Neuronal stem cell (in vitro differentiated cells): Measurements from ENCODE around the gene TBXAS1.

Source experiments
- DNase-seq: peaks from one replicate; pipeline ENCODE4 v3.0.0-alpha.2; 2013; ENCODE audit warnings: low spot score
- H2AFZ ChIP-seq: one replicate; pipeline ENCODE4 v1.6.1; 2013; ENCODE audit warnings: mild to moderate bottlenecking, low read length, inconsistent platforms
- H2AK5ac ChIP-seq: 2 replicates; pipeline ENCODE4 v1.6.1; 2013; ENCODE audit warnings: low read depth, mild to moderate bottlenecking, inconsistent platforms, low read length, moderate library complexity, mixed read lengths
- H2BK120ac ChIP-seq: 2 replicates; pipeline ENCODE4 v1.6.1; 2013; ENCODE audit warnings: low read depth, mild to moderate bottlenecking, inconsistent platforms, low read length, moderate library complexity, mixed read lengths
- H2BK12ac ChIP-seq: one replicate; pipeline ENCODE4 v1.6.1; 2013; ENCODE audit warnings: low read length, inconsistent platforms
- H2BK15ac ChIP-seq: 2 replicates; pipeline ENCODE4 v1.6.1; 2013; ENCODE audit warnings: mild to moderate bottlenecking, low read length, inconsistent platforms, mixed read lengths
- H2BK5ac ChIP-seq: one replicate; pipeline ENCODE4 v1.6.1; 2013; ENCODE audit warnings: inconsistent platforms, mild to moderate bottlenecking, low read length, moderate library complexity
- H3K14ac ChIP-seq: one replicate; pipeline ENCODE4 v1.6.1; 2013; ENCODE audit warnings: low read length, inconsistent platforms
- H3K18ac ChIP-seq: 2 replicates; pipeline ENCODE4 v1.6.1; 2013; ENCODE audit warnings: low read length, inconsistent platforms
- H3K23ac ChIP-seq: 2 replicates; pipeline ENCODE4 v1.6.1; 2013; ENCODE audit warnings: low read depth, mild to moderate bottlenecking, mixed read lengths, low read length, inconsistent platforms; ENCODE audit not compliant: poor library complexity
- H3K27ac ChIP-seq: replicated peaks from 3 replicates; pipeline ENCODE4 v1.5.1; 2013; ENCODE audit warnings: low read length, inconsistent platforms
- H3K27me3 ChIP-seq, 3 experiments: 2 replicates each; pipeline ENCODE4 v1.6.1; 2013; ENCODE audit warnings: low read length in 3 of 3, mild to moderate bottlenecking in 2 of 3, inconsistent platforms in 1 of 3, low read depth in 1 of 3, mixed read lengths in 1 of 3, moderate library complexity in 1 of 3; ENCODE audit not compliant: control insufficient read depth in 3 of 3, insufficient read depth in 3 of 3
- H3K36me3 ChIP-seq, 2 donors: replicated peaks in 1 of 2; 2 replicates each; pipeline ENCODE4 v1.6.1; 2013; ENCODE audit warnings: low read length in 2 of 2; ENCODE audit not compliant: control insufficient read depth in 2 of 2, insufficient read depth in 2 of 2
- H3K4ac ChIP-seq: 2 replicates; pipeline ENCODE4 v1.6.1; 2013; ENCODE audit warnings: inconsistent platforms, mild to moderate bottlenecking, low read length, moderate library complexity
- H3K4me1 ChIP-seq, 2 donors: 1 replicate in 1 of 2; 2 replicates in 1 of 2; pipeline ENCODE4 v1.6.1; 2013; ENCODE audit warnings: low read length in 2 of 2, low read depth in 1 of 2; ENCODE audit not compliant: control insufficient read depth in 2 of 2, insufficient read depth in 1 of 2
- H3K4me2 ChIP-seq: one replicate; pipeline ENCODE4 v1.6.1; 2013; ENCODE audit warnings: mild to moderate bottlenecking, low read length, inconsistent platforms; ENCODE audit not compliant: insufficient read depth, poor library complexity, severe bottlenecking
- H3K4me3 ChIP-seq, 2 donors: 2 replicates each; pipeline ENCODE4 v1.5.1; 2013; ENCODE audit warnings: low read length in 2 of 2, mild to moderate bottlenecking in 2 of 2, inconsistent platforms in 1 of 2, moderate library complexity in 1 of 2
- H3K79me1 ChIP-seq: one replicate; pipeline ENCODE4 v1.6.1; 2013; ENCODE audit warnings: low read depth, mild to moderate bottlenecking, inconsistent platforms, low read length, moderate library complexity
- H3K9ac ChIP-seq: one replicate; pipeline ENCODE4 v1.6.1; 2013; ENCODE audit warnings: mild to moderate bottlenecking, low read depth, low read length, inconsistent platforms; ENCODE audit not compliant: poor library complexity
- H3K9me3 ChIP-seq, 2 donors: replicated peaks in 1 of 2; 2 replicates each; pipeline versions ENCODE3 to v1.6.1; 2013; ENCODE audit warnings: low read length in 2 of 2, mild to moderate bottlenecking in 2 of 2, inconsistent platforms in 1 of 2, low read depth in 1 of 2, mixed read lengths in 1 of 2, moderate library complexity in 1 of 2; ENCODE audit not compliant: control insufficient read depth in 2 of 2, insufficient read depth in 1 of 2
- H4K8ac ChIP-seq: one replicate; pipeline ENCODE4 v1.6.1; 2013; ENCODE audit warnings: low read depth, mild to moderate bottlenecking, inconsistent platforms, low read length, moderate library complexity
- H4K91ac ChIP-seq: one replicate; pipeline ENCODE4 v1.6.1; 2013; ENCODE audit warnings: low read length, low read depth, mild to moderate bottlenecking, inconsistent platforms; ENCODE audit not compliant: poor library complexity
- WGBS, 2 donors: extraction: QIAGEN DNeasy Blood & Tissue Kit; methylation state at CpG; one replicate each; pipeline ENCODE4 v1.1.7; 2013; ENCODE audit warnings: missing lambda C conversion rate in 2 of 2, mixed read lengths in 1 of 2; ENCODE audit not compliant: insufficient read length in 2 of 2, insufficient replicate concordance in 1 of 2; ENCODE audit errors: extremely low coverage in 2 of 2; 5-methylcytosine and 5-hydroxymethylcytosine counted together

Gene TBXAS1

DNA sequence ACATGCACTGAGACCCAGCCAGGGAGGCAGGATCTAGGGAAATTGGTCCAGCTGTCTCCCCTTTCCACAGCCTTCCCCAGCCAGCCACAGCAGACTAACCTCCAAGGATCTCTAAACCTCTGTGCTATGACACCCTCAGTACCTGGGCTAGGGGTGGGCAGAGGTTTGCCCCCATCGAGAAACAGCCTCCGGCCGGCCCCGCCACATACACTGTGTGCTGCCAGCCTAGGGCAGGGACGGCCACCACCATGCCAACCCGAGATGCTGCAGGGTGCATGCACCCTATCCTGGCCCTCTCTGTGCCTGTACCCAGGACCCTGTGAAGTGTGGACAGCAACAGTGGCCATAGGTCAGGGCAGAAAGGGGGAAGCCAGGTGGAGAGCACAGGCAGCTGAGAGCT lies 175.6 kb downstream of the TBXAS1 start:
- Histone ChIP-seq H2AFZ (no peak overlapping the region), H3K36me3 (no peaks in the 10 kb centered on the region), H3K9ac (no peak overlapping the region), H4K91ac (peak overlapping the region; percentile 50), H3K79me1 (no peaks in the 10 kb centered on the region), H2BK5ac (peak overlapping the region; percentile 49), H3K14ac (no peak overlapping the region), H2BK120ac (no peak overlapping the region), H3K4ac (no peak overlapping the region), H3K4me2 (no peak overlapping the region), H2BK12ac (no peak overlapping the region), H3K27ac (no peak overlapping the region), H2BK15ac (no peak overlapping the region), H3K27me3 (no peaks in the 10 kb centered on the region), H3K4me3 (no peak overlapping the region), H3K18ac (no peak overlapping the region), H3K9me3 (no peaks in the 10 kb centered on the region), H4K8ac (no peak overlapping the region), H3K23ac (no peak overlapping the region), H2AK5ac (peak overlapping the region; percentile 53), H3K4me1 (peaks cover 0 to 2% of the 10 kb centered on the region in 2 donors)
- WGBS, 2 donors, result no CpG with 5 or more reads among the region's 6 CpGs
- DNase-seq, result no peak

DNA sequence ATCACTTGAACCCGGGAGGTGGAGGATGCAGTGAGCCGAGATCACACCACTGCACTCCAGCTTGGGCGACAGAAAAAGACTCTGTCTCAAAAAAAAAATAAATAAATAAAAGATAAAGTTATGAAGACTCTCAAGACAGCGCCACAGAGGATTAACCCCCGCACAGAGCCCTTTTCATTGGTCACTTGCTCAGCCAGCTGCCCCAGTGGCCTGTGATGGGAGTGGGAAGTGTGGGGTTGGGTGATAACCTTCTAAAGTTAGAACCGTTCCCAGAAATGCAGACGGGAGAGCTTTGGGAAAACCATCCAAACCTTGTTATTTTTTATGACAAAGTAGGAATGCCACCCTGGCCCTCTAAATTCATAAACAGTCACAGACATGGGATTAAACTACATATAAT lies 176.3 kb downstream of the TBXAS1 start:
- no peak overlapping the region for H4K91ac ChIP-seq
- WGBS, 2 donors, result no CpG with 5 or more reads among the region's 7 CpGs
- H3K4me1 ChIP-seq, result peaks cover 0 to 2% of the 10 kb centered on the region in 2 donors
- H2BK15ac ChIP-seq, result no peak overlapping the region
- H3K9me3 ChIP-seq, result no peaks in the 10 kb centered on the region
- H3K23ac ChIP-seq, result no peak overlapping the region
- DNase-seq, result no peak
- H3K9ac ChIP-seq, result no peak overlapping the region
- H3K27ac ChIP-seq, result no peak overlapping the region
- H2AK5ac ChIP-seq, result no peak overlapping the region
- H2BK5ac ChIP-seq, result no peak overlapping the region
- H3K27me3 ChIP-seq, result no peaks in the 10 kb centered on the region
- H3K36me3 ChIP-seq, result no peaks in the 10 kb centered on the region
- H2BK120ac ChIP-seq, result no peak overlapping the region
- H3K79me1 ChIP-seq, result no peaks in the 10 kb centered on the region
- H2AFZ ChIP-seq, result no peak overlapping the region
- no peak overlapping the region for H3K4me3 ChIP-seq
- no peak overlapping the region for H3K14ac ChIP-seq
- no peak overlapping the region for H3K18ac ChIP-seq
- H2BK12ac ChIP-seq, result no peak overlapping the region
- H4K8ac ChIP-seq, result no peak overlapping the region
- H3K4me2 ChIP-seq, result no peak overlapping the region
- H3K4ac ChIP-seq, result no peak overlapping the region

- whole genome bisulfite sequencing, 2 donors, result no CpG with 5 or more reads among the region's 13 CpGs
- Histone ChIP-seq H3K4me2 (no peak overlapping the region), H2BK15ac (no peak overlapping the region), H3K23ac (no peak overlapping the region), H4K8ac (no peak overlapping the region), H3K79me1 (no peaks in the 10 kb centered on the region), H3K4me3 (no peak overlapping the region), H2BK120ac (no peak overlapping the region), H2BK12ac (no peak overlapping the region), H3K9me3 (no peaks in the 10 kb centered on the region), H3K14ac (no peak overlapping the region), H3K4me1 (peaks cover 0 to 2% of the 10 kb centered on the region in 2 donors), H3K27ac (no peak overlapping the region), H2AK5ac (no peak overlapping the region), H3K18ac (no peak overlapping the region), H2BK5ac (no peak overlapping the region), H3K9ac (no peak overlapping the region), H4K91ac (no peak overlapping the region), H3K27me3 (no peaks in the 10 kb centered on the region), H3K36me3 (no peaks in the 10 kb centered on the region), H2AFZ (no peak overlapping the region), H3K4ac (no peak overlapping the region)
- DNase-seq, result peak; percentile 20
Measured at GRCh38 chr7:140005754-140006503, 176.9 kb downstream of the TBXAS1 start.

DNA sequence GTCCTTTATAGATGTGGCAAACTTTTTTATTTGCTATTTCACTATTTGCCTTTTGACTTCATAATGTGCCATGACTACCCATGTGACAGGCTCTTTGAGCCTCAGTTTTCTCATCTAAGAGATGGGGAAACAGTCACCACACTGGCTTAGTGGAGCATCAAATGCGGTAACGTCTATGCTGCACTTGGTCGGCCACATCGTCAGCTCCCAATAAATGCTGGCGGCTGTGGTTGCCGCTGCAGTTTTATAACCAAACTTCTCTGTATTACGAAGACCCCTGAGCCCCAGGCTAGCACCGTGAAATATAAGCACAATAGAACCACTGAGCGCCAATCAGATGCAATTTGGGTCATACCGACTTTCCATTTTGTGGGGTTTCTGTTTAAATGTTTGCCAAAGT lies 177.5 kb downstream of the TBXAS1 start:
- no peak overlapping the region for H4K8ac ChIP-seq
- no peaks in the 10 kb centered on the region for H3K36me3 ChIP-seq
- H4K91ac ChIP-seq, result no peak overlapping the region
- H3K4me2 ChIP-seq, result no peak overlapping the region
- H2BK12ac ChIP-seq, result no peak overlapping the region
- H2BK15ac ChIP-seq, result no peak overlapping the region
- no peak overlapping the region for H3K4me3 ChIP-seq
- no peak overlapping the region for H3K23ac ChIP-seq
- H3K79me1 ChIP-seq, result no peaks in the 10 kb centered on the region
- no peak overlapping the region for H2BK5ac ChIP-seq
- H3K27me3 ChIP-seq, result no peaks in the 10 kb centered on the region
- H3K4ac ChIP-seq, result no peak overlapping the region
- no peak overlapping the region for H3K14ac ChIP-seq
- WGBS, 2 donors, result no CpG with 5 or more reads among the region's 10 CpGs
- no peak for DNase-seq
- no peaks in the 10 kb centered on the region for H3K9me3 ChIP-seq
- no peak overlapping the region for H3K18ac ChIP-seq
- no peak overlapping the region for H3K27ac ChIP-seq
- H2BK120ac ChIP-seq, result no peak overlapping the region
- no peak overlapping the region for H2AK5ac ChIP-seq
- no peak overlapping the region for H3K9ac ChIP-seq
- H3K4me1 ChIP-seq, result peaks cover 0 to 2% of the 10 kb centered on the region in 2 donors
- H2AFZ ChIP-seq, result no peak overlapping the region
